GM23248 (cell line): ENCODE results near the gene CPM.

ENCODE experiments used
- EZH2 ChIP-seq: fragments of 200-600 bp; sonication (generic); IDR thresholded peaks from 2 replicates; pipeline ENCODE4 v1.6.1; 2018; ENCODE audit warnings: antibody characterized with exemption, mild to moderate bottlenecking; ENCODE audit not compliant: insufficient read depth, poor library complexity, severe bottlenecking
- EZH2phosphoT487 ChIP-seq: fragments of 200-600 bp; sonication (generic); IDR thresholded peaks from 2 replicates; pipeline ENCODE4 v1.6.1; 2018; ENCODE audit warnings: antibody characterized with exemption, moderate library complexity, mild to moderate bottlenecking, low read depth; ENCODE audit not compliant: insufficient read depth

DNA sequence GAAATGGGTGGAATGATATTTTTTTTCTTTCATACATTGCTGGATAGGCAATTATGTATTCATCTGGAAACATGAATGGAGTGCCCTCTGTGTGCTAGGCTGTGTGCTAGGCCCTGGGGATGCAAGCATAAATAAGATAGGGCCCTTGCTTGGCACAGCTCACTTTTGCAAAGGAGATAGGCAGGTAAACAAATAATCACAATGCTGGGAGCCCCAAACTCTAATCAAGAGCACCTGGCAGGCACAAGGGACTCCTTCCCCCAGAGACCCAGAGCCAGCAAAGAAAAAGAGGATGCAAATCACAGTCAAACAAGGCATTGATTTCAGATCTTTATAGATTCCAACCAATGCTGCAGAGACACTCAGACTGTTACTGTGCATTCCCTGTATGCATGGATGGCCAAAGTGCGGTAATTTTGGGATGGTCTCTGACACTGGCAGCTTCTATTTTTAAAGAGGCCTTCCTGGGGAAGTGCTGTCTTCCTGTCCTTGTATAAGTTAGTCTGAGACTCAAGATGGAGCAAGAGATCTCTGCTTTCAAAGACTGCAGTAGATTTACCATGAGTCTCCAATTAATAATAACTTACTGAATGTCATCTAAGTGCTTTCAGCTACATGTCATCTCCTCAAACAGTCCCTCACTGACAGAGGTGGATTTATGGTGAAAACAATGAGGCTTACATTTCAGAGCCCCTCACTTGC lies 45.1 kb upstream of the CPM start:
- TF ChIP-seq EZH2: no peak
- TF ChIP-seq EZH2phosphoT487: no peak
